ENCODE data around the gene C6orf141. TPM values are rescaled to one million over a fixed set of nuclear protein-coding genes. Genes with fewer than 3 reads are reported as not detected.
A peak's percentile ranks its signal among the peaks of the same experiment; 100 is the strongest.

The C6orf141 gene
- total and polyA plus RNA-seq, 2 of the 13 experiments (the other 11 are each of a cell fraction or from before 2014, with no cell fraction given), result 0.07 TPM; not detected in 1

- TF ChIP-seq, protein P1, sequence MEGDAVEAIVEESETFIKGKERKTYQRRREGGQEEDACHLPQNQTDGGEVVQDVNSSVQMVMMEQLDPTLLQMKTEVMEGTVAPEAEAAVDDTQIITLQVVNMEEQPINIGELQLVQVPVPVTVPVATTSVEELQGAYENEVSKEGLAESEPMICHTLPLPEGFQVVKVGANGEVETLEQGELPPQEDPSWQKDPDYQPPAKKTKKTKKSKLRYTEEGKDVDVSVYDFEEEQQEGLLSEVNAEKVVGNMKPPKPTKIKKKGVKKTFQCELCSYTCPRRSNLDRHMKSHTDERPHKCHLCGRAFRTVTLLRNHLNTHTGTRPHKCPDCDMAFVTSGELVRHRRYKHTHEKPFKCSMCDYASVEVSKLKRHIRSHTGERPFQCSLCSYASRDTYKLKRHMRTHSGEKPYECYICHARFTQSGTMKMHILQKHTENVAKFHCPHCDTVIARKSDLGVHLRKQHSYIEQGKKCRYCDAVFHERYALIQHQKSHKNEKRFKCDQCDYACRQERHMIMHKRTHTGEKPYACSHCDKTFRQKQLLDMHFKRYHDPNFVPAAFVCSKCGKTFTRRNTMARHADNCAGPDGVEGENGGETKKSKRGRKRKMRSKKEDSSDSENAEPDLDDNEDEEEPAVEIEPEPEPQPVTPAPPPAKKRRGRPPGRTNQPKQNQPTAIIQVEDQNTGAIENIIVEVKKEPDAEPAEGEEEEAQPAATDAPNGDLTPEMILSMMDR (CRISPR knock-in tag; IDR thresholded peaks at IDR 0.05), result no peak
- TF ChIP-seq XBP1 (CRISPR knock-in tag; IDR thresholded peaks at IDR 0.05) (peak; percentile 61; the same call in 1 of the 2 replicates), ZNF335 (CRISPR knock-in tag; IDR thresholded peaks at IDR 0.05) (peak; percentile 73; the same call in 1 of the 2 replicates), ZNF83 (CRISPR knock-in tag; IDR thresholded peaks at IDR 0.05; ENCODE audit: borderline replicate concordance) (no peak), ZNF281 (CRISPR knock-in tag; IDR thresholded peaks at IDR 0.05; ENCODE audit: borderline replicate concordance) (peak; percentile 73; the same call in 1 of the 2 replicates), AGO1 (IDR thresholded peaks at IDR 0.05; ENCODE audit: low read depth, low read length, poor library complexity, severe bottlenecking) (no peak), NFYB (CRISPR knock-in tag; IDR thresholded peaks at IDR 0.05) (0 out of 2 replicates have a peak, but pooled peaks have one; percentile 37), CC2D1A (CRISPR knock-in tag; IDR thresholded peaks at IDR 0.05) (no peak), ZBED4 (CRISPR knock-in tag; IDR thresholded peaks at IDR 0.05; ENCODE audit: borderline replicate concordance) (peak; percentile 66; the same call in 1 of the 2 replicates), ZNF879 (CRISPR knock-in tag; IDR thresholded peaks at IDR 0.05) (0 out of 2 replicates have a peak, but pooled peaks have one; percentile 43), CHD4 (IDR thresholded peaks at IDR 0.05; ENCODE audit: borderline replicate concordance, low read length) (peak; percentile 95; the same call in 1 of the 2 replicates), ZNF644 (CRISPR knock-in tag; IDR thresholded peaks at IDR 0.05; ENCODE audit: low read depth) (peak; percentile 58), ZNF160 (CRISPR knock-in tag; IDR thresholded peaks at IDR 0.05) (peak; percentile 19; the same call in 1 of the 2 replicates), HNF4A (CRISPR knock-in tag; IDR thresholded peaks at IDR 0.05) (peak; percentile 99)
- TF ChIP-seq, protein P2, sequence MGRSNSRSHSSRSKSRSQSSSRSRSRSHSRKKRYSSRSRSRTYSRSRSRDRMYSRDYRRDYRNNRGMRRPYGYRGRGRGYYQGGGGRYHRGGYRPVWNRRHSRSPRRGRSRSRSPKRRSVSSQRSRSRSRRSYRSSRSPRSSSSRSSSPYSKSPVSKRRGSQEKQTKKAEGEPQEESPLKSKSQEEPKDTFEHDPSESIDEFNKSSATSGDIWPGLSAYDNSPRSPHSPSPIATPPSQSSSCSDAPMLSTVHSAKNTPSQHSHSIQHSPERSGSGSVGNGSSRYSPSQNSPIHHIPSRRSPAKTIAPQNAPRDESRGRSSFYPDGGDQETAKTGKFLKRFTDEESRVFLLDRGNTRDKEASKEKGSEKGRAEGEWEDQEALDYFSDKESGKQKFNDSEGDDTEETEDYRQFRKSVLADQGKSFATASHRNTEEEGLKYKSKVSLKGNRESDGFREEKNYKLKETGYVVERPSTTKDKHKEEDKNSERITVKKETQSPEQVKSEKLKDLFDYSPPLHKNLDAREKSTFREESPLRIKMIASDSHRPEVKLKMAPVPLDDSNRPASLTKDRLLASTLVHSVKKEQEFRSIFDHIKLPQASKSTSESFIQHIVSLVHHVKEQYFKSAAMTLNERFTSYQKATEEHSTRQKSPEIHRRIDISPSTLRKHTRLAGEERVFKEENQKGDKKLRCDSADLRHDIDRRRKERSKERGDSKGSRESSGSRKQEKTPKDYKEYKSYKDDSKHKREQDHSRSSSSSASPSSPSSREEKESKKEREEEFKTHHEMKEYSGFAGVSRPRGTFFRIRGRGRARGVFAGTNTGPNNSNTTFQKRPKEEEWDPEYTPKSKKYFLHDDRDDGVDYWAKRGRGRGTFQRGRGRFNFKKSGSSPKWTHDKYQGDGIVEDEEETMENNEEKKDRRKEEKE (IDR thresholded peaks at IDR 0.05), result no peak
- TF ChIP-seq, protein P3, sequence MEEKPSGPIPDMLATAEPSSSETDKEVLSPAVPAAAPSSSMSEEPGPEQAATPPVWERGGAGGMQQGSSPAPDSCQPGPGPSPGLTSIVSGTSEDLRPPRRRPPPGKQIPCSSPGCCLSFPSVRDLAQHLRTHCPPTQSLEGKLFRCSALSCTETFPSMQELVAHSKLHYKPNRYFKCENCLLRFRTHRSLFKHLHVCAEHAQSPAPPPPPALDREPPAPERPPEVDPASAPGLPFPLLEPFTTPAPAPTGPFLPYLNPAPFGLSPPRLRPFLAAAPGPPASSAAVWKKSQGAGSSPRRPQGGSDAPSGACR (CRISPR knock-in tag; IDR thresholded peaks at IDR 0.05), result peak; percentile 85
Observed at GRCh38 chr6:49522710-49523593, 27.5 kb upstream of the C6orf141 start (continued).

Data from HepG2 (cell line).